A549 treated with dexamethasone at 1 μM for 4 hours (cell line): ENCODE data around the gene MAGEE2. TPM values are rescaled to one million over a fixed set of nuclear protein-coding genes. Genes with fewer than 3 reads are reported as not detected.

Source experiments
- total RNA-seq: library from RNA; stranded (reverse); fragments of 200-300 nt; extraction: Qiagen RNA extraction; gene quantifications from 5 replicates; pipeline ENCODE4 v1.2.3, GENCODE V29; 2022

Gene MAGEE2
- not detected in 5 replicates for total RNA-seq

GRCh38 chrX:75784680-75785491, at the start of gene MAGEE2:
MAGEE2 (minus strand) TSS chrX:75785254; CDS start chrX:75785051, 203 bp downstream.

